IPS-20b (cell line): ENCODE results near the gene SYMPK.

Experiments used
- H3K27ac ChIP-seq: one replicate; pipeline ENCODE4 v1.5.1; 2013; ENCODE audit warnings: low read length
- H3K27me3 ChIP-seq: 2 replicates; pipeline ENCODE4 v1.6.1; 2013; ENCODE audit warnings: mild to moderate bottlenecking, low read length, inconsistent platforms; ENCODE audit not compliant: insufficient read depth
- H3K36me3 ChIP-seq: 2 replicates; pipeline ENCODE4 v1.6.1; 2013; ENCODE audit warnings: low read depth, mild to moderate bottlenecking, inconsistent platforms, low read length, moderate library complexity; ENCODE audit not compliant: insufficient read depth
- H3K4me1 ChIP-seq: 2 replicates; pipeline ENCODE4 v1.6.1; 2013; ENCODE audit warnings: mild to moderate bottlenecking, control low read depth, inconsistent platforms, low read length, moderate library complexity; ENCODE audit not compliant: insufficient read depth
- H3K4me3 ChIP-seq: 2 replicates; pipeline ENCODE4 v1.5.1; 2013; ENCODE audit warnings: mild to moderate bottlenecking, low read length, inconsistent platforms
- H3K9ac ChIP-seq: 2 replicates; pipeline ENCODE4 v1.6.1; 2013; ENCODE audit warnings: low read depth, mild to moderate bottlenecking, inconsistent platforms, low read length, moderate library complexity
- H3K9me3 ChIP-seq: 2 replicates; pipeline ENCODE4 v1.6.1; 2013; ENCODE audit warnings: mild to moderate bottlenecking, low read depth, low read length, inconsistent platforms; ENCODE audit not compliant: insufficient read depth

Gene SYMPK

GRCh38 chr19:45769821-45770191, 93.1 kb downstream of the SYMPK start:
- Histone ChIP-seq H3K9ac (peak overlapping the region; percentile 93), H3K27ac (peak overlapping the region; percentile 90), H3K9me3 (no peaks in the 10 kb centered on the region), H3K4me3 (peak overlapping the region; percentile 93), H3K27me3 (no peaks in the 10 kb centered on the region), H3K4me1 (peaks cover 9% of the 10 kb centered on the region; the same call in 1 of the 2 replicates), H3K36me3 (peaks cover 7% of the 10 kb centered on the region)

GRCh38 chr19:45768984-45769782, 93.8 kb downstream of the SYMPK start, which contains the start of gene SIX5:
Gene SIX5, minus strand, starts transcription at chr19:45769252. Its CDS starts 408 bp downstream, at chr19:45768844.
- Histone ChIP-seq H3K9me3 (no peaks in the 10 kb centered on the region), H3K4me1 (peaks cover 15% of the 10 kb centered on the region; the same call in 1 of the 2 replicates), H3K4me3 (peak within 1 kb of the TSS; percentile 96), H3K27ac (peak within 1 kb of the TSS; percentile 98), H3K9ac (peak within 1 kb of the TSS; percentile 100), H3K36me3 (peaks cover 7% of the 10 kb centered on the region; the same call in 1 of the 2 replicates), H3K27me3 (no peaks in the 10 kb centered on the region; the same call in 1 of the 2 replicates)

GRCh38 chr19:45768655-45768983, 94.3 kb downstream of the SYMPK start:
- H3K27ac ChIP-seq, result peak overlapping the region; percentile 98
- no peaks in the 10 kb centered on the region for H3K9me3 ChIP-seq
- H3K4me3 ChIP-seq, result peak overlapping the region; percentile 96
- H3K36me3 ChIP-seq, result peaks cover 7% of the 10 kb centered on the region; the same call in 1 of the 2 replicates
- H3K9ac ChIP-seq, result peak overlapping the region; percentile 100
- peaks cover 16% of the 10 kb centered on the region; the same call in 1 of the 2 replicates for H3K4me1 ChIP-seq
- H3K27me3 ChIP-seq, result no peaks in the 10 kb centered on the region; the same call in 1 of the 2 replicates

GRCh38 chr19:45767881-45768654, 94.9 kb downstream of the SYMPK start:
- H3K4me3 ChIP-seq, result peak overlapping the region; percentile 96
- H3K4me1 ChIP-seq, result peaks cover 16% of the 10 kb centered on the region; the same call in 1 of the 2 replicates
- 0 out of 2 replicates have a peak, but pooled peaks cover 1% of the 10 kb centered on the region for H3K36me3 ChIP-seq
- H3K27me3 ChIP-seq, result no peaks in the 10 kb centered on the region; the same call in 1 of the 2 replicates
- no peak overlapping the region for H3K27ac ChIP-seq
- peak overlapping the region; percentile 100; the same call in 1 of the 2 replicates for H3K9ac ChIP-seq
- H3K9me3 ChIP-seq, result no peaks in the 10 kb centered on the region

- H3K4me3 ChIP-seq, result peak overlapping the region; percentile 96
- no peaks in the 10 kb centered on the region; the same call in 1 of the 2 replicates for H3K27me3 ChIP-seq
- no peaks in the 10 kb centered on the region for H3K9me3 ChIP-seq
- no peak overlapping the region for H3K27ac ChIP-seq
- H3K36me3 ChIP-seq, result no peaks in the 10 kb centered on the region
- peaks cover 16% of the 10 kb centered on the region; the same call in 1 of the 2 replicates for H3K4me1 ChIP-seq
- peak overlapping the region; percentile 100; the same call in 1 of the 2 replicates for H3K9ac ChIP-seq
Measured at GRCh38 chr19:45767410-45767880, 95.5 kb downstream of the SYMPK start.

GRCh38 chr19:45766869-45767346, 96.0 kb downstream of the SYMPK start:
- Histone ChIP-seq H3K4me3 (peak overlapping the region; percentile 96), H3K9ac (peak overlapping the region; percentile 100; the same call in 1 of the 2 replicates), H3K36me3 (no peaks in the 10 kb centered on the region), H3K27me3 (no peaks in the 10 kb centered on the region; the same call in 1 of the 2 replicates), H3K4me1 (peaks cover 16% of the 10 kb centered on the region; the same call in 1 of the 2 replicates), H3K9me3 (no peaks in the 10 kb centered on the region), H3K27ac (no peak overlapping the region)

GRCh38 chr19:45766296-45766868, 96.6 kb downstream of the SYMPK start:
- Histone ChIP-seq H3K4me3 (0 out of 2 replicates have a peak overlapping the region, but pooled peaks have one; percentile 96), H3K27ac (no peak overlapping the region), H3K9ac (no peak overlapping the region), H3K9me3 (no peaks in the 10 kb centered on the region), H3K27me3 (no peaks in the 10 kb centered on the region; the same call in 1 of the 2 replicates), H3K4me1 (peaks cover 16% of the 10 kb centered on the region; the same call in 1 of the 2 replicates), H3K36me3 (no peaks in the 10 kb centered on the region)

GRCh38 chr19:45765702-45766295, 97.1 kb downstream of the SYMPK start:
- no peak overlapping the region for H3K4me3 ChIP-seq
- no peaks in the 10 kb centered on the region for H3K36me3 ChIP-seq
- no peak overlapping the region for H3K27ac ChIP-seq
- H3K9ac ChIP-seq, result no peak overlapping the region
- peaks cover 16% of the 10 kb centered on the region; the same call in 1 of the 2 replicates for H3K4me1 ChIP-seq
- no peaks in the 10 kb centered on the region; the same call in 1 of the 2 replicates for H3K27me3 ChIP-seq
- H3K9me3 ChIP-seq, result no peaks in the 10 kb centered on the region
